ENCODE results near the gene KRTAP9-7. TPM values are rescaled to one million over a fixed set of nuclear protein-coding genes. Genes with fewer than 3 reads are reported as not detected.

The KRTAP9-7 gene
- polyA plus RNA-seq, 1 donor from 2014 or later: not detected

DNA sequence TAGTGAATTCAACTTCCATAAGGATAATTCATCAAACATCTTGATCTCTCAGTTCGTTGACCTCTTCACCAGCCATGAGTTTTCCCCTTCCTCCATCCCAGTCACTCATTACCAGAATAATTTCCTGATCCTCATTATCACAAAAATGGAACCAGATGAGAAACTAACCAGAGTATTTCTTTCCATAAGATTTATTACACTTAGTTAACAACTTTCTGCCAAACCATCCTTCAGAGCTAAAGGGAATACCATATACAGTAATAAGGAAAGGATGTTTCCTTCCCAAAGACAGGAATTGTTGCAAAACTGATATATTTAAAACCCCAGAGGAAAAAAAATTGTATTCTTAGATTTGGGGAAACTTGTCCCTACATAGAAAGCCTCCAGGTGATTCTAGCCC, 18.5 kb downstream of the KRTAP9-7 start (continued):
- TF ChIP-seq RAD21 (conservative IDR thresholded peaks at IDR 0.05): no peak
- no peak for TF ChIP-seq EZH2 (IDR thresholded peaks at IDR 0.05; ENCODE audit: borderline replicate concordance, insufficient read depth, low read length, poor library complexity, severe bottlenecking)

- Histone ChIP-seq H3K27me3 (ENCODE audit: insufficient read depth, low read depth, low read length) (no peaks in the 10 kb centered on the region), H2AFZ (ENCODE audit: low read depth, low read length) (no peak overlapping the region), H3K4me3 (ENCODE audit: low read length) (no peak overlapping the region), H3K79me2 (replicated peaks; ENCODE audit: insufficient read depth, low read length) (no peaks in the 10 kb centered on the region), H3F3A (ENCODE audit: insufficient read depth, low read length, poor library complexity, severe bottlenecking) (no peaks in the 10 kb centered on the region), H3K4me2 (ENCODE audit: low read length) (no peak overlapping the region), H3K9me2 (ENCODE audit: insufficient read depth, low read length) (no peaks in the 10 kb centered on the region), H4K20me1 (ENCODE audit: insufficient read depth) (no peaks in the 10 kb centered on the region), H3K9ac (ENCODE audit: low read length) (no peak overlapping the region), H3K36me3 (ENCODE audit: insufficient read depth, low read length) (no peaks in the 10 kb centered on the region), H3K27ac (ENCODE audit: low read length) (no peak overlapping the region), H3K9me3 (ENCODE audit: low read length) (no peaks in the 10 kb centered on the region)
- TF ChIP-seq RAD21 (conservative IDR thresholded peaks at IDR 0.05) (no peak), MXI1 (conservative IDR thresholded peaks at IDR 0.05; ENCODE audit: poor library complexity, severe bottlenecking) (no peak), TAF1 (IDR thresholded peaks at IDR 0.05; ENCODE audit: low read depth) (no peak), EZH2 (IDR thresholded peaks at IDR 0.05; ENCODE audit: borderline replicate concordance, insufficient read depth, low read length, poor library complexity, severe bottlenecking) (no peak), POLR2AphosphoS5 (IDR thresholded peaks at IDR 0.05) (no peak), EP300 (conservative IDR thresholded peaks at IDR 0.05; ENCODE audit: poor library complexity, severe bottlenecking) (no peak), SMC3 (conservative IDR thresholded peaks at IDR 0.05; ENCODE audit: poor library complexity) (no peak)
- TF ChIP-seq, protein P1, sequence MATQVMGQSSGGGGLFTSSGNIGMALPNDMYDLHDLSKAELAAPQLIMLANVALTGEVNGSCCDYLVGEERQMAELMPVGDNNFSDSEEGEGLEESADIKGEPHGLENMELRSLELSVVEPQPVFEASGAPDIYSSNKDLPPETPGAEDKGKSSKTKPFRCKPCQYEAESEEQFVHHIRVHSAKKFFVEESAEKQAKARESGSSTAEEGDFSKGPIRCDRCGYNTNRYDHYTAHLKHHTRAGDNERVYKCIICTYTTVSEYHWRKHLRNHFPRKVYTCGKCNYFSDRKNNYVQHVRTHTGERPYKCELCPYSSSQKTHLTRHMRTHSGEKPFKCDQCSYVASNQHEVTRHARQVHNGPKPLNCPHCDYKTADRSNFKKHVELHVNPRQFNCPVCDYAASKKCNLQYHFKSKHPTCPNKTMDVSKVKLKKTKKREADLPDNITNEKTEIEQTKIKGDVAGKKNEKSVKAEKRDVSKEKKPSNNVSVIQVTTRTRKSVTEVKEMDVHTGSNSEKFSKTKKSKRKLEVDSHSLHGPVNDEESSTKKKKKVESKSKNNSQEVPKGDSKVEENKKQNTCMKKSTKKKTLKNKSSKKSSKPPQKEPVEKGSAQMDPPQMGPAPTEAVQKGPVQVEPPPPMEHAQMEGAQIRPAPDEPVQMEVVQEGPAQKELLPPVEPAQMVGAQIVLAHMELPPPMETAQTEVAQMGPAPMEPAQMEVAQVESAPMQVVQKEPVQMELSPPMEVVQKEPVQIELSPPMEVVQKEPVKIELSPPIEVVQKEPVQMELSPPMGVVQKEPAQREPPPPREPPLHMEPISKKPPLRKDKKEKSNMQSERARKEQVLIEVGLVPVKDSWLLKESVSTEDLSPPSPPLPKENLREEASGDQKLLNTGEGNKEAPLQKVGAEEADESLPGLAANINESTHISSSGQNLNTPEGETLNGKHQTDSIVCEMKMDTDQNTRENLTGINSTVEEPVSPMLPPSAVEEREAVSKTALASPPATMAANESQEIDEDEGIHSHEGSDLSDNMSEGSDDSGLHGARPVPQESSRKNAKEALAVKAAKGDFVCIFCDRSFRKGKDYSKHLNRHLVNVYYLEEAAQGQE (IDR thresholded peaks at IDR 0.05; ENCODE audit: borderline replicate concordance): no peak
- TF ChIP-seq, protein P2, sequence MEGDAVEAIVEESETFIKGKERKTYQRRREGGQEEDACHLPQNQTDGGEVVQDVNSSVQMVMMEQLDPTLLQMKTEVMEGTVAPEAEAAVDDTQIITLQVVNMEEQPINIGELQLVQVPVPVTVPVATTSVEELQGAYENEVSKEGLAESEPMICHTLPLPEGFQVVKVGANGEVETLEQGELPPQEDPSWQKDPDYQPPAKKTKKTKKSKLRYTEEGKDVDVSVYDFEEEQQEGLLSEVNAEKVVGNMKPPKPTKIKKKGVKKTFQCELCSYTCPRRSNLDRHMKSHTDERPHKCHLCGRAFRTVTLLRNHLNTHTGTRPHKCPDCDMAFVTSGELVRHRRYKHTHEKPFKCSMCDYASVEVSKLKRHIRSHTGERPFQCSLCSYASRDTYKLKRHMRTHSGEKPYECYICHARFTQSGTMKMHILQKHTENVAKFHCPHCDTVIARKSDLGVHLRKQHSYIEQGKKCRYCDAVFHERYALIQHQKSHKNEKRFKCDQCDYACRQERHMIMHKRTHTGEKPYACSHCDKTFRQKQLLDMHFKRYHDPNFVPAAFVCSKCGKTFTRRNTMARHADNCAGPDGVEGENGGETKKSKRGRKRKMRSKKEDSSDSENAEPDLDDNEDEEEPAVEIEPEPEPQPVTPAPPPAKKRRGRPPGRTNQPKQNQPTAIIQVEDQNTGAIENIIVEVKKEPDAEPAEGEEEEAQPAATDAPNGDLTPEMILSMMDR (IDR thresholded peaks at IDR 0.05; ENCODE audit: poor library complexity, severe bottlenecking): no peak
Measured at GRCh38 chr17:41296846-41297245, 21.3 kb downstream of the KRTAP9-7 start.

GRCh38 chr17:41298458-41299135, 23.1 kb downstream of the KRTAP9-7 start:
- Histone ChIP-seq H3K79me2 (replicated peaks; ENCODE audit: insufficient read depth, low read length) (no peaks in the 10 kb centered on the region), H3K9ac (ENCODE audit: low read length) (no peak overlapping the region), H3K9me3 (ENCODE audit: low read length) (no peaks in the 10 kb centered on the region), H3K27ac (ENCODE audit: low read length) (no peak overlapping the region), H2AFZ (ENCODE audit: low read depth, low read length) (no peak overlapping the region), H3K36me3 (ENCODE audit: insufficient read depth, low read length) (no peaks in the 10 kb centered on the region), H3K9me2 (ENCODE audit: insufficient read depth, low read length) (no peaks in the 10 kb centered on the region), H4K20me1 (ENCODE audit: insufficient read depth) (no peaks in the 10 kb centered on the region), H3K4me3 (ENCODE audit: low read length) (no peak overlapping the region), H3K4me2 (ENCODE audit: low read length) (no peak overlapping the region), H3K27me3 (ENCODE audit: insufficient read depth, low read depth, low read length) (no peaks in the 10 kb centered on the region), H3F3A (ENCODE audit: insufficient read depth, low read length, poor library complexity, severe bottlenecking) (no peaks in the 10 kb centered on the region)
- TF ChIP-seq RAD21 (conservative IDR thresholded peaks at IDR 0.05): no peak
- TF ChIP-seq EZH2 (IDR thresholded peaks at IDR 0.05; ENCODE audit: borderline replicate concordance, insufficient read depth, low read length, poor library complexity, severe bottlenecking): no peak
